ENCODE data around the gene SPANXC.
"Not testable (repeated sequence)": the region's sequence is repeated elsewhere in the genome, so short reads cannot be mapped to it uniquely, and the experiment has no call there.

SPANXC gene

GRCh38 chrX:141242417-141242816 lies at the start of gene SPANXC:
SPANXC (minus strand) TSS chrX:141242517; CDS start chrX:141242457, 60 bp downstream.
- DNase-seq (ENCODE audit: low read depth): not testable (repeated sequence)

GRCh38 chrX:141279476-141279875 lies 37.2 kb upstream of the SPANXC start:
- DNase-seq (ENCODE audit: low read depth): no peak

GRCh38 chrX:141278306-141278705 lies 36.0 kb upstream of the SPANXC start:
- peak; percentile 53 for DNase-seq (ENCODE audit: low read depth)

GRCh38 chrX:141258080-141258479 lies 15.8 kb upstream of the SPANXC start:
- no peak for DNase-seq (ENCODE audit: low read depth)

GRCh38 chrX:141221611-141222010 lies 20.7 kb downstream of the SPANXC start:
- no peak for DNase-seq (ENCODE audit: low read depth)

- DNase-seq (ENCODE audit: low read depth): peak; percentile 89
Observed at GRCh38 chrX:141220342-141221008, 21.8 kb downstream of the SPANXC start.

GRCh38 chrX:141214196-141214595 lies 28.1 kb downstream of the SPANXC start:
- DNase-seq (ENCODE audit: low read depth): no peak

- no peak for DNase-seq (ENCODE audit: low read depth)
Observed at GRCh38 chrX:141201962-141202361, 40.4 kb downstream of the SPANXC start.
